ENCODE results near the gene PUSL1.

GRCh38 chr1:1345860-1346500, 37.6 kb downstream of the PUSL1 start:
- TF ChIP-seq CTCF (IDR thresholded peaks at IDR 0.05; ENCODE audit: insufficient read depth, low read length) (no peak), GABPA (IDR thresholded peaks at IDR 0.05; ENCODE audit: low read depth) (no peak)
